HCT116 (cell line): ENCODE data around the gene KLF6. TPM values are rescaled to one million over a fixed set of nuclear protein-coding genes. Genes with fewer than 3 reads are reported as not detected.

Experiments used
- ATAC-seq: fragments of 200-7000 bp; cut with Tn5 transposase; 2 replicates; pipeline ENCODE4 v1.9.1; 2020; ENCODE audit warnings: mild to moderate bottlenecking, moderate library complexity
- BruUV-seq: library from RNA; stranded (reverse); fragments of 400-500 nt; replicated peaks from 2 replicates; lab custom pipeline; 2021; lab: Mats Ljungman, UMichigan
- CTCF ChIA-PET: fragments of 300-600 bp; sonication (Branson Sonifier 250); formaldehyde crosslinking; loops from one replicate; lab custom pipeline; 2021; ENCODE audit warnings: antibody characterized with exemption; lab: Charles Lee
- POLR2A ChIA-PET: fragments of 300-600, 350-600 bp; sonication (Branson Sonifier 250); formaldehyde crosslinking; loops from one replicate; lab custom pipeline; 2021; ENCODE audit warnings: antibody characterized with exemption; lab: Charles Lee
- RAD21 ChIA-PET, 2 experiments: fragments of 300-600 bp; sonication (Branson Sonifier 250); formaldehyde crosslinking; loops; one replicate each; lab custom pipeline; 2023; ENCODE audit warnings: low total read pairs in 2 of 2; ENCODE audit not compliant: uncharacterized antibody in 2 of 2, unreplicated experiment in 2 of 2, low non-redundant PET in 1 of 2; lab: Charles Lee
- DNase-seq: peaks from one replicate; pipeline ENCODE4 v3.0.0-alpha.2; 2010; ENCODE audit warnings: low read depth, low spot score
- H2AFZ ChIP-seq: fragments of 200-600 bp; shearing (Covaris generic), sonication (generic); 2 replicates; pipeline ENCODE4 v1.6.1; 2017; ENCODE audit warnings: low read depth, mixed run types, mixed read lengths, antibody characterized with exemption, low read length; ENCODE audit not compliant: poor library complexity, severe bottlenecking
- H3K27ac ChIP-seq: 2 replicates; pipeline ENCODE4 v1.5.1; 2012; ENCODE audit warnings: low read depth, low read length
- H3K27me3 ChIP-seq: fragments of 200-600 bp; sonication (generic); 2 replicates; pipeline ENCODE4 v1.6.1; 2016; ENCODE audit warnings: mixed run types, low read length, mixed read lengths; ENCODE audit not compliant: insufficient read depth
- H3K36me3 ChIP-seq, 2 experiments: fragments of 200-500 bp in 1 of 2; fragments of 200-600 bp in 1 of 2; sonication (Bioruptor generic) in 1 of 2; sonication (generic) in 1 of 2; 2 replicates each; pipeline versions ENCODE4 v1.5.1 to v1.6.1; 2014 to 2016; ENCODE audit warnings: low read length in 2 of 2, inconsistent platforms in 1 of 2, mixed read lengths in 1 of 2, mixed run types in 1 of 2; ENCODE audit not compliant: insufficient read depth in 2 of 2, control insufficient read depth in 1 of 2
- H3K4me1 ChIP-seq, 2 experiments: fragments of 200-600 bp in 1 of 2; sonication (generic) in 1 of 2; 2 replicates each; pipeline versions ENCODE4 v1.5.1 to v1.6.1; 2012 to 2017; ENCODE audit warnings: low read length in 2 of 2, inconsistent platforms in 1 of 2, mild to moderate bottlenecking in 1 of 2, mixed read lengths in 1 of 2, mixed run types in 1 of 2, moderate library complexity in 1 of 2; ENCODE audit not compliant: insufficient read depth in 2 of 2, control insufficient read depth in 1 of 2
- H3K4me2 ChIP-seq: fragments of 200-600 bp; sonication (generic); 2 replicates; pipeline ENCODE4 v1.6.1; 2017; ENCODE audit warnings: mixed run types, low read length, mixed read lengths
- H3K4me3 ChIP-seq, 2 experiments: fragments of 200-600 bp in 1 of 2; sonication (generic) in 1 of 2; replicated peaks in 1 of 2; 2 replicates each; pipeline ENCODE4 v1.5.1; 2011 to 2016; ENCODE audit warnings: low read length in 2 of 2, control low read depth in 1 of 2, low read depth in 1 of 2, mild to moderate bottlenecking in 1 of 2, mixed read lengths in 1 of 2, mixed run types in 1 of 2
- H3K79me2 ChIP-seq: fragments of 200-600 bp; sonication (generic); 2 replicates; pipeline ENCODE4 v1.6.1; 2017; ENCODE audit warnings: mild to moderate bottlenecking, mixed run types, low read length, moderate library complexity, mixed read lengths; ENCODE audit not compliant: insufficient read depth
- H3K9ac ChIP-seq: fragments of 200-600 bp; sonication (generic); 2 replicates; pipeline ENCODE4 v1.6.1; 2016; ENCODE audit warnings: low read length, mixed read lengths
- H3K9me2 ChIP-seq: fragments of 200-600 bp; sonication (generic), shearing (Covaris generic); 2 replicates; pipeline ENCODE4 v1.6.1; 2017; ENCODE audit warnings: mixed run types, mild to moderate bottlenecking, moderate library complexity; ENCODE audit not compliant: insufficient read depth
- H3K9me3 ChIP-seq, 2 experiments: fragments of 200-500 bp in 1 of 2; fragments of 200-600 bp in 1 of 2; sonication (Bioruptor generic) in 1 of 2; sonication (generic) in 1 of 2; 2 replicates each; pipeline ENCODE4 v1.6.1; 2014 to 2017; ENCODE audit warnings: low read length in 2 of 2, mixed read lengths in 2 of 2, inconsistent platforms in 1 of 2, low read depth in 1 of 2, mild to moderate bottlenecking in 1 of 2, mixed run types in 1 of 2, moderate library complexity in 1 of 2; ENCODE audit not compliant: control insufficient read depth in 1 of 2, insufficient read depth in 1 of 2
- H4K20me1 ChIP-seq: fragments of 200-600 bp; sonication (generic), shearing (Covaris generic); 2 replicates; pipeline ENCODE4 v1.6.1; 2017; ENCODE audit warnings: mixed run types, mild to moderate bottlenecking, moderate library complexity; ENCODE audit not compliant: insufficient read depth
- ATF3 ChIP-seq: IDR thresholded peaks from 2 replicates; pipeline ENCODE4 v1.6.1; 2012
- CEBPB ChIP-seq: IDR thresholded peaks from 2 replicates; pipeline ENCODE4 v1.6.1; 2012; ENCODE audit warnings: low read depth
- CTCF ChIP-seq, 3 experiments: fragments of 200-600 bp in 1 of 3; sonication (generic) in 1 of 3; IDR thresholded peaks in 2 of 3; conservative IDR thresholded peaks in 1 of 3; 2 replicates each; pipeline ENCODE4 v1.5.1; 2012 to 2017; ENCODE audit warnings: low read depth in 2 of 3, low read length in 2 of 3, antibody characterized with exemption in 1 of 3, borderline replicate concordance in 1 of 3, control low read depth in 1 of 3, mild to moderate bottlenecking in 1 of 3, mixed read lengths in 1 of 3, mixed run types in 1 of 3, moderate library complexity in 1 of 3; ENCODE audit not compliant: insufficient read depth in 1 of 3
- EGR1 ChIP-seq: IDR thresholded peaks from 2 replicates; pipeline ENCODE4 v1.6.1; 2012; ENCODE audit warnings: low read depth
- ELF1 ChIP-seq: IDR thresholded peaks from 2 replicates; pipeline ENCODE4 v1.6.1; 2012; ENCODE audit warnings: low read depth, borderline replicate concordance
- FOSL1 ChIP-seq: IDR thresholded peaks from 2 replicates; pipeline ENCODE4 v1.6.1; 2012; ENCODE audit warnings: low read depth
- MAX ChIP-seq: IDR thresholded peaks from 2 replicates; pipeline ENCODE4 v1.6.1; 2012
- REST ChIP-seq: IDR thresholded peaks from 2 replicates; pipeline ENCODE4 v1.6.1; 2012; ENCODE audit warnings: low read depth
- SIN3A ChIP-seq: IDR thresholded peaks from 2 replicates; pipeline ENCODE4 v1.6.1; 2012; ENCODE audit warnings: low read depth
- SP1 ChIP-seq: IDR thresholded peaks from 2 replicates; pipeline ENCODE4 v1.6.1; 2012; ENCODE audit warnings: low read depth
- SRF ChIP-seq: IDR thresholded peaks from 2 replicates; pipeline ENCODE4 v1.6.1; 2012; ENCODE audit warnings: low read depth
- TCF7L2 ChIP-seq: IDR thresholded peaks from 2 replicates; pipeline ENCODE4 v1.7.0; 2011; ENCODE audit warnings: borderline replicate concordance, inconsistent platforms; ENCODE audit not compliant: insufficient read depth, insufficient read length; ENCODE audit errors: extremely low read depth
- YY1 ChIP-seq: IDR thresholded peaks from 2 replicates; pipeline ENCODE4 v1.6.1; 2011; ENCODE audit warnings: low read length, low read depth, moderate library complexity, mild to moderate bottlenecking; ENCODE audit not compliant: insufficient replicate concordance; ENCODE audit errors: extremely low read depth
- ZBTB33 ChIP-seq: IDR thresholded peaks from 2 replicates; pipeline ENCODE4 v1.6.1; 2011; ENCODE audit warnings: mild to moderate bottlenecking, low read length, moderate library complexity; ENCODE audit not compliant: insufficient replicate concordance; ENCODE audit errors: extremely low read depth
- intact Hi-C: fragments of 100-400 bp; cut with micrococcal nuclease; formaldehyde crosslinking; loops from 2 replicates; pipeline ENCODE4 v1.10.0; 2022
- total RNA-seq: library from RNA; stranded (reverse); gene quantifications from one replicate; pipeline ENCODE4 v1.2.1, GENCODE V29; 2021; ENCODE audit not compliant: unreplicated experiment

KLF6 gene
- total RNA-seq, 1 experiment from 2014 or later: 82.2 TPM

GRCh38 chr10:3832022-3832786 lies 47.2 kb upstream of the KLF6 start (continued):
- TF ChIP-seq TCF7L2 (no peak), MAX (no peak), SIN3A (no peak)

GRCh38 chr10:3831608-3832007 lies 46.6 kb upstream of the KLF6 start:
- Histone ChIP-seq H3K27ac (no peak overlapping the region), H3K27me3 (no peaks in the 10 kb centered on the region), H2AFZ (peak overlapping the region; percentile 48), H3K4me2 (no peak overlapping the region), H3K79me2 (no peaks in the 10 kb centered on the region), H3K9me3 (no peaks in the 10 kb centered on the region), H3K9ac (no peak overlapping the region), H4K20me1 (no peaks in the 10 kb centered on the region), H3K9me2 (no peaks in the 10 kb centered on the region), H3K4me1 (peaks cover 6 to 25% of the 10 kb centered on the region in 2 experiments; a peak in 2 of 4 replicates), H3K4me3 (no peak overlapping the region), H3K36me3 (no peaks in the 10 kb centered on the region)
- ChIA-PET POLR2A (interaction anchor here (1.7 kb wide), 1 partner anchor 46 kb away, joined by 4 read pairs; the partner anchor contains the start of gene KLF6), CTCF (no interaction called here), RAD21 (no interaction called here)
- intact Hi-C loops: no loop called here
- no peak for ATAC-seq
- TF ChIP-seq CEBPB (no peak), SP1 (no peak), TCF7L2 (no peak), ZBTB33 (no peak), EGR1 (no peak), REST (no peak), YY1 (no peak), FOSL1 (no peak), SRF (no peak), CTCF (IDR thresholded peaks at IDR 0.05 in 2 of 3, conservative IDR thresholded peaks at IDR 0.05 in 1 of 3; ENCODE audit: borderline replicate concordance in 1 of 3, insufficient read depth in 1 of 3, low read depth in 2 of 3, low read length in 2 of 3) (no peak), SIN3A (no peak), ELF1 (no peak), ATF3 (no peak)
- DNase-seq: no peak
- BruUV-seq: no TSS peak
